A673 (cell line): ENCODE measurements around the gene SCARB1. TPM values are rescaled to one million over a fixed set of nuclear protein-coding genes. Genes with fewer than 3 reads are reported as not detected.

ENCODE experiments used
- BruUV-seq: library from RNA; stranded (reverse); fragments of 400-500 nt; replicated peaks from 2 replicates; lab custom pipeline; 2021; lab: Mats Ljungman, UMichigan
- CTCF ChIA-PET: fragments of 300-600 bp; sonication (Branson Sonifier 250); formaldehyde crosslinking; loops from one replicate; lab custom pipeline; 2022; ENCODE audit warnings: antibody characterized with exemption; lab: Charles Lee
- POLR2A ChIA-PET: fragments of 300-600 bp; sonication (Branson Sonifier 250); formaldehyde crosslinking; loops from one replicate; lab custom pipeline; 2022; ENCODE audit warnings: antibody characterized with exemption; ENCODE audit not compliant: low non-redundant PET; lab: Charles Lee
- DNase-seq: peaks from one replicate; pipeline ENCODE4 v3.0.0-alpha.2; 2015; ENCODE audit warnings: low spot score
- H3K27ac ChIP-seq: fragments of 200-600 bp; sonication (generic); 2 replicates; pipeline ENCODE4 v1.5.1; 2016; ENCODE audit warnings: mixed run types, low read depth, mild to moderate bottlenecking, mixed read lengths, antibody characterized with exemption, low read length; ENCODE audit not compliant: poor library complexity, severe bottlenecking
- H3K27me3 ChIP-seq: fragments of 200-600 bp; sonication (generic); replicated peaks from 2 replicates; pipeline ENCODE4 v1.6.1; 2017; ENCODE audit warnings: mixed run types, low read depth, mild to moderate bottlenecking, mixed read lengths, antibody characterized with exemption, low read length; ENCODE audit not compliant: insufficient read depth, poor library complexity
- H3K36me3 ChIP-seq: fragments of 200-600 bp; sonication (generic); 2 replicates; pipeline ENCODE4 v1.6.1; 2016; ENCODE audit warnings: mixed run types, mild to moderate bottlenecking, mixed read lengths, antibody characterized with exemption, low read length; ENCODE audit not compliant: insufficient read depth, poor library complexity, severe bottlenecking
- H3K4me1 ChIP-seq: fragments of 200-600 bp; sonication (generic); 2 replicates; pipeline ENCODE4 v1.6.1; 2017; ENCODE audit warnings: mixed run types, mild to moderate bottlenecking, mixed read lengths, antibody characterized with exemption, low read length; ENCODE audit not compliant: insufficient read depth, poor library complexity, severe bottlenecking
- H3K4me3 ChIP-seq: fragments of 200-600 bp; sonication (generic); 2 replicates; pipeline ENCODE4 v1.5.1; 2016; ENCODE audit warnings: low read depth, mixed run types, mild to moderate bottlenecking, mixed read lengths, low read length; ENCODE audit not compliant: poor library complexity, severe bottlenecking
- H3K9me3 ChIP-seq: fragments of 200-600 bp; sonication (generic); 2 replicates; pipeline ENCODE4 v1.6.1; 2016; ENCODE audit warnings: mixed run types, low read depth, mild to moderate bottlenecking, mixed read lengths, antibody characterized with exemption, low read length; ENCODE audit not compliant: poor library complexity, severe bottlenecking
- CTCF ChIP-seq: fragments of 300-800, 200-600 bp; sonication (generic); conservative IDR thresholded peaks from 2 replicates; pipeline ENCODE4 v1.5.1; 2017; ENCODE audit warnings: low read depth, mild to moderate bottlenecking, antibody characterized with exemption, low read length, moderate library complexity, mixed read lengths
- EZH2 ChIP-seq: fragments of 200-600 bp; sonication (generic); IDR thresholded peaks from 2 replicates; pipeline ENCODE4 v1.6.1; 2017; ENCODE audit warnings: borderline replicate concordance, low read depth, mild to moderate bottlenecking, mixed read lengths, antibody characterized with exemption, low read length; ENCODE audit not compliant: poor library complexity, severe bottlenecking
- intact Hi-C: fragments of 100-400 bp; cut with micrococcal nuclease; formaldehyde crosslinking; loops from one replicate; pipeline ENCODE4 v1.10.0; 2022; ENCODE audit not compliant: unreplicated experiment
- total RNA-seq: library from RNA; stranded (reverse); gene quantifications from 2 replicates; pipeline ENCODE4 v1.2.3, GENCODE V29; 2021

The SCARB1 gene
- total RNA-seq, 1 experiment from 2014 or later, result 74.6 TPM

DNA sequence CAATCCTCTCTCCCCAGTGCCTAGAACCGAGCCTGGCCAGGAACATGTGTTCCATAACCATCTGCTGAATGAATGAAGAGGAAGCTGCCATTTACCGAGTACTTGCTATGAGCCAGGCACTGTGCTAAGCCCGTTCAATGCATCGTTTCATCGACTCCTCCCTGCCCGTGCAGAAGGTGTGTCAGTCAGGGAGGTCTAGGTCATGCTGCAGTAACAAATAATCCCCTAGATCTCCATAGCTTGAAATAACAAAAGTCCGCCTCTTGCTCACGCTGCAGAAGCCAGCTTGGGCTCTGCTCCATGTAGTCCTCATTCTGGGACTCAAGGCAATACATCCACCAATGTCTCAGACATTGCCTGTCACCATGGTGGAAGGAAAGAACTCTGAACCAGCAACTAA, 101.3 kb downstream of the SCARB1 start:
- ChIA-PET CTCF (interaction anchor here (0.6 kb wide), 1 partner anchor 41 kb away, joined by 3 read pairs; no protein-coding TSS in a partner anchor), POLR2A (no interaction called here)
- BruUV-seq, result no TSS peak
- DNase-seq, result no peak
- TF ChIP-seq EZH2 (no peak), CTCF (no peak)
- Histone ChIP-seq H3K27ac (no peak overlapping the region), H3K27me3 (no peaks in the 10 kb centered on the region), H3K4me1 (peaks cover 27% of the 10 kb centered on the region), H3K4me3 (no peak overlapping the region), H3K36me3 (no peaks in the 10 kb centered on the region), H3K9me3 (peaks cover 12% of the 10 kb centered on the region)
- intact Hi-C loops, result loop anchor here (5.0 to 10.0 kb wide), 2 partner anchors 300 to 418 kb away; no protein-coding TSS in a partner anchor

DNA sequence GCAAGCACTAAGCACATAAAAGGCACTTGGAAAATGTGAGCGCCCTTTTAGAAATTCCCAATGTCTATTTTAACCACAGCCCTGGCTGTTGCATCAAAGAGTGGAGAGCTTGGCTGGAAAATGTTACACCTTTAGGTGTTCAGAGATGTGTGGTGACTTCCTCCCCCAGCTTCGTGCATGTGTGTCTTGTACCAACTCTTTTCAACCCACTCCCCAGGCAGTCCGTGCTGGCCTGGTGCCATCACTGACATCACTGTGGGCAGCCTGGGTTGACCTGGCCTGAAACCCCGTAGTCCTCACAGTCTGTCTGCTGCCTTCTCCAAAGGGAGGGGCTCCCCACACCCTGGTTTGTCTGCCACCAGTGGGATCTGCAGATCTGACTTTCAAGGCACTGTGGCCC, 101.8 kb downstream of the SCARB1 start:
- Histone ChIP-seq H3K27me3 (no peaks in the 10 kb centered on the region), H3K36me3 (no peaks in the 10 kb centered on the region), H3K4me1 (peaks cover 24% of the 10 kb centered on the region), H3K4me3 (no peak overlapping the region), H3K9me3 (peaks cover 17% of the 10 kb centered on the region), H3K27ac (no peak overlapping the region)
- intact Hi-C loops, result loop anchor here (5.0 to 10.0 kb wide), 2 partner anchors 300 to 417 kb away; no protein-coding TSS in a partner anchor
- ChIA-PET POLR2A (no interaction called here), CTCF (no interaction called here)
- TF ChIP-seq EZH2 (no peak), CTCF (no peak)
- no peak for DNase-seq
- BruUV-seq, result no TSS peak

DNA sequence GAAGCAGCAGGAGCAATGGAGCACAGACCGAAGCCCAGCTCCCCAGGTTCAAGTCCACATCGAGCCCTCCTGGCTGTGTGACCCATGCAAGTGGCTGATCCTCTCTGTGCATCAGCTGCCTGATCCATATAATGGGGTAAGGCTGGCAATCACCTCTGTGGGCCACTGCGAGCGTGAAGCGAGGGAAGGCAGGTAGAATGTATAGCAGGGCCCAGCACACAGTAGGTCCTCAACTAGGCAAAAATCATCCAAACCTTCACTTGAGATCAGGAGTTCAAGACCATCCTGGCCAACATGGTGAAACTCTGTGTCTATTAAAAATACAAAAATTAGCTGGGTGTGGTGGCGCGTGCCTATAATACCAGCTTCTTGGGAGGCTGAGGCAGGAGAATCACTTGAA, 102.6 kb downstream of the SCARB1 start:
- POLR2A ChIA-PET, result no interaction called here
- intact Hi-C loops, result loop anchor here (5.0 to 10.0 kb wide), 2 partner anchors 299 to 416 kb away; no protein-coding TSS in a partner anchor

More for the DNA sequence above, 102.6 kb downstream of the SCARB1 start:
- Histone ChIP-seq H3K36me3 (no peaks in the 10 kb centered on the region), H3K27ac (no peak overlapping the region), H3K27me3 (no peaks in the 10 kb centered on the region), H3K9me3 (peaks cover 20% of the 10 kb centered on the region), H3K4me1 (peaks cover 20% of the 10 kb centered on the region), H3K4me3 (no peak overlapping the region)
- no TSS peak for BruUV-seq
- CTCF ChIA-PET, result no interaction called here
- DNase-seq, result no peak
- no peak for TF ChIP-seq CTCF
- TF ChIP-seq EZH2, result no peak
